NCI-H146 (cell line): Measurements from ENCODE around the gene RELT.

ENCODE experiments used
- DNase-seq: peaks from one replicate; lab custom pipeline; 2025; lab: John Stamatoyannopoulos, UW

RELT gene, protein sequence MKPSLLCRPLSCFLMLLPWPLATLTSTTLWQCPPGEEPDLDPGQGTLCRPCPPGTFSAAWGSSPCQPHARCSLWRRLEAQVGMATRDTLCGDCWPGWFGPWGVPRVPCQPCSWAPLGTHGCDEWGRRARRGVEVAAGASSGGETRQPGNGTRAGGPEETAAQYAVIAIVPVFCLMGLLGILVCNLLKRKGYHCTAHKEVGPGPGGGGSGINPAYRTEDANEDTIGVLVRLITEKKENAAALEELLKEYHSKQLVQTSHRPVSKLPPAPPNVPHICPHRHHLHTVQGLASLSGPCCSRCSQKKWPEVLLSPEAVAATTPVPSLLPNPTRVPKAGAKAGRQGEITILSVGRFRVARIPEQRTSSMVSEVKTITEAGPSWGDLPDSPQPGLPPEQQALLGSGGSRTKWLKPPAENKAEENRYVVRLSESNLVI

DNA sequence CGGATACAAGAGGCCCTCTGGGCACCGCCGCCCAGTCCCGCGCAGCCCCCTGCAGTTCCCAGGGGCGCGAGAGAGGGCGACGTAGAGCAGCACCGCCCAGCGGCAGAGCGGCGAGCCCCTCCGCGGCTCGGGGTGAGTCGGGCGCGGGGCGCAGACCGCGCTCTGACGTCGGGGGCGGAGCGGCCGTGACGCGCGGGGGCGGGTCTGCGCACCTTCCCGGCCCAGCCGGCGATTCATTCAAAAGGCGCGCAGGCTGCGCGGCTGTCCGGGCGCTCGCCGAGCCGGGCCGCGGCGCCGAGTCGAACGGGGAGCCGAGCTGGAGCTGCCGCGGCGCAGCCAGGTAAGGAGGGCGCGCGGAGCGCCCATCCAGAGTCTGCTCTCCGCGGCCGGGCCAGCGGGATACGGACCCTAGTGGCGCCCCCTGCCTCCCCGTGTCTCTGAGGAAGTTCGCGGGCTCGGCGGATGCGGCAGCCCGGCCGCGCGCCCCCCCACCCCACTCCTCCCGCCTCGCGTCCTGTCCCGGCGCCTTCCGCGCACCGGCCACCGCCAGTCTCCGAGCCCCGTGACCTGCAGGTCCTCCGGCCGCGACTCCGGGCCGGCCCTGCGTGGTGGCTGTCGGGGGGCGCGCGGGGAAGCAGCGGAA, at the start of gene RELT:
Gene RELT, plus strand, starts transcription at position 240 of the 643 bp plus-strand sequence. CDS start 12,738 bp downstream, outside the sequence.
- peak; percentile 84 for DNase-seq

DNA sequence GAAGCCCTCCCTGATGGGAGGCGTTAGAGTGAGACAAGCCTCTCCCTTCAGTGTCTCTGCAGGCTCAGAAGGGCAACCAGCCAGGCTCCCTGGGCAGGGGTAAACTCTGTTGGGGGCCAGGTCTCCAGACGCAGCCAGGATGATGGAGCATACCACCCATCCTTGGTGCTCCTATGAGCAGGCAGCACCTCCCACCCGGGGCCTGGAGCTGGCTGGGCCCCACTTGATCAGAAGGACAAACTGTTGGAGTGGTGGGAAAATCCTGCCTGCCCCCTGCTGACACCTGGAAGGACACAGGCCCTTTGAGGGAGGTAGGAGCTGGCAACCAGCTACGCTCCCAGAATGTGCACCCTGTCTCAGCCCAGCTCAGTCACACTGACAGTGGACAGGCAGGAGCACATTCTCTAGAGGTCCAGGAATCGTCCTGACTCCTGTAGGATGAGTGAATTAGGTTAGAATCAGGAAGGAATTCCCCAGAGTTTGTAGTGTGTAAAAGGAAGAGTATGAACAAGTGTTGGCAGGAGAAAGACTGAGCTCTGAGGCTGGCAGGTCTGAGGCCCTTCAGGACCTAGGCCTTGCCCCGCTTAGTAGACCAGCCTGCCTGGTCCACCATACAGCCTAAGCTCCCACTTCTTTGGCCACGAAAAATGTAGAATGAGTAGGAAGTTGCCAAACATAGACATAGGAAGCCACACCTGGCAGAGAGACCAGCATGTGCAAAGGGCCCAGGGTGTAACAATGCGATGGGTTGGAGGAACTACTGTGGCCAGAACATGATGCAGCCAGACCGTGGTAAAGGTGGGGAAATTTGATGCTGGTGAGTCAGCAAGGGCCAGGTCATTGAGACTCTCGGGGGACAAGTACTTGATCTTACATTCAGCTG, 49.0 kb upstream of the RELT start:
- no peak for DNase-seq

DNA sequence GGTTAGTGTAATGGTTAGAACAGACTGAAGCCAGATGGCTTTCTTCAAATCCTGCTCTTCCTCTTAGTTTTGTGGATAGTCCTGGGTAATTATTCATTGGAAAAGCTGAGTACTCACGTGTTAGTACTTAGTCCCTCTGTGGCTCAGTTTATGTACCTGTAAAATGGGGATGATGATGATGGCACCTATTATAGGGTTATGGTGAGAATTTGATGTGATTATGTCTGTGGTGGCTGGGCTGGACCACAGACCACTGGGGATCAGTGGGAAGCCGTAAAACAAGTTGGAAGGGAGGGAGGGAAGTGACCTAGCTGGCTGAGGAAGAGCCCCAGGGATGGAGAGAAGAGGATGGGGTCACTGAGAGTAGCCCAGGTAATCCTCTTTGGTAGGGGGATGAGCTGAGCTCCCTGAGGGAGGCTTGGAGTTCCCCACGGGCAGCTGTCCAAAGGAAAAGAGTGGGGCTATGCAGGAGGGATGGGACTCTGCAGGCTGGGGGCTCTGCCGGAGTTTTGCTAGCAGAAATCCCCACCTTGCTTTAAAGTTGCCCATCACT, 48.3 kb upstream of the RELT start:
- DNase-seq = no peak

DNA sequence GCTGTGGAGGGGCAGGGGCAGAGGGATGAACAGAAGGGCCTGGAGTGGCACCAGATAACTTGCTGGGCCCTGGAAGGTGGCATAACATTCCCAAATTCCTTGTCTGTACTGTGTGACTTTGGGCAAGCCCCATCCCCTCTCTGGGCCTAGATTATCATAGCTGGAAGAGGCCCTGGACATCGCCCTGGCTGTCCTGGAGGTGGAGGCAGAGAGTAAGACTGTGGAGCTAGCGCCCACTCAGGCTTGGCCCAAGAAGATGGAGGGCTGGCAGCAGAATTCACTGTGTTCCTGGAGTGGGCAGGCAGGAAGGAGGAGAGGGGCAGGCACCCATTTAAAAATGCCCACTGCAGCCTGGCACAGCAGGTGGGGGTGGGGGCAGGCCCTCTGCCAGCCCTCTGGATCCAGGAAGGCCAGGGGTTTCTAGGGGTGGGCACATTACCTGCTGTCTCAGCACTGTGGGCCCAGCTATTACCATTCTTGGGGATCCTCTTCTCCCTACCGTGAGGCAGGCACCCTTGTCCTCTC, 45.6 kb upstream of the RELT start:
- DNase-seq = no peak

DNA sequence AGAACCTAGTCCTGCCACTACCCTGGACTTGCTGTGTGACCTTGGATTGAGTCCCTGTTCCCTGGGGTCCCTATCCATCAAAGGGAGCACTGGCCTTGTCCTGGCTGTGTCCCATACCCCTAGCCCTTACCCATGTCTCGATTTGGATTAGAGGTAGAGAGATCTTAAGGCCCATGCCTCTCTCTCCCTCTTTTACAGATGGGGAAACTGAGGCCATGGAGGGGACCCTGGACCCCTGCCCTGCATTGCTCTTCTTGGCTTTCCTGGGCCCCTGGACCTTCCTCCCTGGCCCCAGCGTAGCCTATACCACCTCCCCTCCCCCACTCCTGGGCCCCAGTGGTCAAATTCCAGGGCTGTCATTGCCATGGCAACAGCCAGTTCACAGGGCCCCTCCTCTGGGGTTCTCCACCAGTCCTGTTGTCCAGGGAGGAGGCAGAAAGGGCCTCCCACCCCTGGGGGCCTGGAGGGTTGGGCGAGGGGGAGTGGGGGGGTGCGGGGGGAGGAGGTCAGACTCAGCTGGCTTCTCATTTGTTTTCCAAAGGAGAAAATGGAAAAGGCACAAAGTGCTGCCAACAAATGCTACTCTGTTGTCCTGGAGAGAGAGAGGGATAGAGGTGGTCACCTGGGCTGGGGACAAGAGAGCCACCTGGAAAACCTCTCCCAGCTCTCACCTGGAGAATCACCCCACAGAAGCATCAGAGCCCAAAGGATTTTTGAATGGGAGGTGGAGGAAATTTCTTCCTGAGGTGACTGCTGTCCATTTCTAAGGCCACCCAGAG, 44.9 kb upstream of the RELT start:
- no peak for DNase-seq

DNA sequence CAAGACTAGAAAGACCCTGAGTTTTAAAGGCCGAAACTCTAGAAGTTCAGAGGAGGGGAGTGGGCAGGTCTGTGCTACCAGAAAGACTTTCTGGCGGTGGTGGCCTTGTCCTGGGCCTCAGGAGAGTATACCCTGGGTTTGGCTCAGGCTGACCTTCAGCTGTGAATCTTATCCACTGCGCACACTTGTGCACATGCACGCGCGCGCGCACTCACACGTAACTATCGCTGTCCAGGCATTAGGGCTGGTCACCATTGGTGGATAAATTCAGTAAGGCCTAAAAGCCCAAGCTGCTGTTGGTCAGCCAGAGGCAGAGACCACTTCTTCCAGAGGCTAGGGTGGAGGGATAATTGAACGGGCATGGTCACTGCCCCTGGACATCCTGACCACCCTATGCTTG, 43.0 kb upstream of the RELT start:
- no peak for DNase-seq

DNA sequence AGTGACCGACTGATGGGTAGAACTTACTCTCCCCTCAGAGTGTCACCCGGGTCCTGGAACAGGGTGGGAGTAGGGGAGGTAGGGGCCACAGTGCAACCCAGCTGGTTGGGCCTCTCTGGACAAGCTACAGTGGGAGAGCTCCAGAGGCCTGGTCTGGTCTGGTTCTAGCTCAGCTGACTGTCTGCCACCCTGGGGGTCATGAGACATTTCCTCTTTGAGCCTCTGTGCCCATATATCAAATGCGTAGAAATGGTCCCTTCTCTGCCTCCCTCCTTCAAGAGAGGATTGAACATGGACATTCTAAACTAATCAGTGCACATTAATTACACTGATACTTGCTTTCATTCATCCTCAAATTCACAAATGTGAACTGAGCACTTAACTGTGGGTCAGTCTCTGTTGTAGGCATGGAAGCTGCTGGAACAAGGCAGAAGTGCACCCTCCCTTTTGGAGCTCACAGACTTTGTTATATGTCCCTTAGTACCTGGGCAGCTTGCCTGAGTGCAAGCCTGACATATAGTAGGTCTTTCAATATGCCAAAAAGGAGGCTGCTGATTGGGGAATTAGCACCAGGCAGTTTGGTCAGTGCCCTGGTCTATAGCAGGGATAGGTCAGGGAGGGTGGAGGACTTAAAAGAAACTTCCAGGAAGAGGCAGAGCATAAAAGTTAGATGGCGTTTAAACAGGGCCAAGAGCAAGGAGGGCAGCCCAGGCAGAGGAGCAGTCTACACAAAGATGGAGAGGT, 42.4 kb upstream of the RELT start:
- DNase-seq = no peak

DNA sequence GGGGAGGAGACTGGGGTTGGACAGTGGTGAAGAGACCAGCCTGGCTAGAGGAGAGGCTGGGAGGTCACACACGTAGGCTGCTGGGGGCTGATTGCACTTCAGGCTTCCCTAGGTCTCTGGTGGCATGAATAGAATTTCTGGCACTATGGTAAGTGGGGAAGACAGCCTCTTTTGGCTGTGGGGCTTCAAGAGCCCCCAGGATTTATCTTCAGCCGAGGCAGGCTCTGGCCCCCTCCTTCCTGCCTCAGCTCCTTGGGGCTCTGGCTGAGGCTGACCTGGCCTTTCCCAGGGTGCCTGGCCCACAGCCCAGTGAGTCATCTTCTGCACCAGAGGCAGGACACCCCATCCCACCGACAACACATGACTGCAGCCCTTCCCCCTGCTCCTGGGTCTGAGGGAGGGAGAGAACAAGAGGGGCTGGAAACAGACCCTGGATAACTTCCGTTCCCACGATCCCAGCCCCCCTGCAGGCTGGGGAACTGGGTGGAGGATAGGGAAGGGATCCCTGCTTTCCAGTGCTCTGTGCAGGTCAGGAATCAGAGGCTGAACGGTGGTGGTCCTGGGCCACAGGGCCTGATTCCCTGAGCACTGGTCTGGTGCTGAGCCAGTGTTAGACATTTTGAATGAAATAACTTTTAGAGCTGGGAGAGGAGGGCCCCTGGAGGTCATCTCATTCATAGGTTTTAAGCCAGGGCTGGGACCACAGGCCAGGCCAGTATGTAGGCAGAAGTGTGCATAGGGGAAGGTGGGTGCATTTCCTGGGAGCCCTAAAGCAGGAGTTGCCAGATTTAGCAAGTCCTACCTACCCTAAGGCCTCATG, 41.6 kb upstream of the RELT start:
- no peak for DNase-seq

DNA sequence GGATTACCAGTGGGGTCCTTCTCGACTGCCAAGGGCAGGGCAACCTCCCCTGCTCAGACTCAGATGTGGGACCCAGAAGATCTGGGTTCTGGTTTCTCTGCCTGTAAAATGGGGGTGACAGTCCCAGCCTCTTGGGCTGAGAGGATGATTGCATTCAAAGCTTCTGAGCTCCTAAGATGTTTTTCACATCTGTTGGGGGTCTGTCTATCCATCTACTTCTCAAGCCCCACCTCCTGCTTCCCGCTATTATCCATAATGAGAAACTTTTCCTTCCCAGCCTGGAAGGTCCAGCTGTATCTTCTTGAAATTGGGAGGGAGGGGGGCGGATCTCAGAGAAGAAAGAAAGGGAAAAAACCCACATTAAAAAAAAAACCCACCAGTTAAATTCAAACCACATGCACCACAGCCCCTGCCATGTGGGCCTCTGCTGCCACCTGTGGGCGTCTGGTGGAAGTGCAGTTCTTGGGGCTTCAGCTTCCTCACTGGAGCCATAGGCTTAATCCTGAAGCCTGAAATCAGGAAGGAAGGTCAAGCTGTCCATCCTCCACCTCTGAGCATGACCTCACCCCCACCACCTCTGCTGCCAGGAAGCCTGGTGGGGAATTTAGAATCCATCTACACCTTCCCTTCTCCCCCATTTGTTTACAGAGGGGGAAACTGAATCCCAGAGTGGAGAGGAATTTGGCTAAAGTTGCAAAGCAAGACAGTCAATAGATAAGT, 40.8 kb upstream of the RELT start:
- DNase-seq = peak; percentile 65

DNA sequence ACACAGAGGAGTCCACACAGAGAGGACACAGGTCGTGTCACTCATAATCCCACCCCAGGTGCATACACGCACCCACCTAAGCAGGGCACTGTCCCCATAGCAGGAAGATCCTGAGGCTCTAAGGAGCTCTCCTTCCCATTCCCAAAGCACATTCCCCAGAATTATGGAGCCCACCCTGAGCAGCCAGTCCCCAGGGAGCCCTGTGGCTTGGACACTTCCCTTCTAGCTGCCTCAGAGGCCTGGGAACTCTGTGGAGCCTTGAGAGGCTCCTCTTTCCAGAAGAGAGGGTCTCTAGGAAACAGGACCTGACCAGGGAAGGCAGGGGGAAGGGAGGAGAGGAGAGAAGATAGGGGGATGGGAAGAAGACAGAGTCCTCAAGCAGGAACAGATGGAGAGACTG, 38.4 kb upstream of the RELT start:
- no peak for DNase-seq

DNA sequence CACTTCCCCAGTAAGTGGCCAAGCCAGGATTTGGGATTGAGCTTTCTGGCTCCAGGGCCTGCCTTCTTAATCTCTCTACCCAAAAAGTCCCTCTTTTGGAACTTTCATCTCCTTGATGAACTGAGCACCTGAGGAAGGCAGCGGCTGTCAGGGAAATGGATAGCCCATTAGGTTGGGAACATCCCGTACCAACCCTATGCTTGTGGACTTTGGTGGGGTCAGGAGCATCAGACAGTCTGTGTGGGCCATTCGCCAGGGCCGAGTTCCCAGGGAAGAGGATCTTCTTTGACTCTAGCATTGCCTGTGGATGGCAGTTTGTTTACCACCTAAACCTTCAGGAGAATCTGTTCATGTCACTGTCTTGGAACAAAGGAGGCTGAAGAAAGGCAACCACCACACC, 37.9 kb upstream of the RELT start:
- no peak for DNase-seq

DNA sequence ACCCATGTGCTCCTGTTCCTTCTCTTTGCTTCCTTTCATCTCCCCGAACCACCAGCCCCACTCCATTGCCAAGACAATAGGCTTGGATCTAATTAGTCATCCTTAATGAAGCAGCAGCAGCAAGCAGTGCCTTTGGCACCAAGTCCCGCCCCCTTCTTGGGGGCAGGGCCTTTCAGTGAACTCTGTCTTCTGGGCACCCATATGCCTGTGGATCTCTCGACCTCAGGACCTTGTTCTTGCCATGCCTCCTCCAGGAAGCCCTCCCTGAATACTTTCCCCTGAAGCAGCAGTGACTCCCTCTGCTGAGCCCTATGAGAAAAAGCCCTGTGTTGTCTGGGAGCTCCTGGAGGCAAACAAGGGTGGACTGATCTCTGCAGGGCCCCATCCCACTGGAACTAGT, 36.0 kb upstream of the RELT start:
- no peak for DNase-seq

DNA sequence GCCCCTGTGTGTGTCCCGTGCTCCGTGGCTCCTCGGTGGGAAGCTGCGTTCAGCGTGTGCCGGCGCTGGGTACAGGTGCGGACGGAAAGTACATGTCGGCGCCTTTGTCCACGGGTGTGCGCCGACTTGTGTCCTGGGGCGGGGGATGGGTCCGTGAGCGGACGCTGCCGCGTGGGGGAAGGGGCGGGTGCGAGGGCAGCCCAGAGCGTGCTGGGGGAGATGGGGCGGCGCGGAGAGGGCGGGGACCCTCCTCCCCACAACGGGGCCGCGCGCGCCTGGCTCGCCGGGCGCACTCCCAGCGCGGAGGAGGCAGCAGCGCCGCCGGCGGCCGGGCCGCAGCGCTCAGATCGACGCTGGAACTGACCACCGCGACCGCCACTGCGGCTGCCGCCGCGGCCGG, 33.6 kb upstream of the RELT start:
- peak; percentile 51 for DNase-seq

DNA sequence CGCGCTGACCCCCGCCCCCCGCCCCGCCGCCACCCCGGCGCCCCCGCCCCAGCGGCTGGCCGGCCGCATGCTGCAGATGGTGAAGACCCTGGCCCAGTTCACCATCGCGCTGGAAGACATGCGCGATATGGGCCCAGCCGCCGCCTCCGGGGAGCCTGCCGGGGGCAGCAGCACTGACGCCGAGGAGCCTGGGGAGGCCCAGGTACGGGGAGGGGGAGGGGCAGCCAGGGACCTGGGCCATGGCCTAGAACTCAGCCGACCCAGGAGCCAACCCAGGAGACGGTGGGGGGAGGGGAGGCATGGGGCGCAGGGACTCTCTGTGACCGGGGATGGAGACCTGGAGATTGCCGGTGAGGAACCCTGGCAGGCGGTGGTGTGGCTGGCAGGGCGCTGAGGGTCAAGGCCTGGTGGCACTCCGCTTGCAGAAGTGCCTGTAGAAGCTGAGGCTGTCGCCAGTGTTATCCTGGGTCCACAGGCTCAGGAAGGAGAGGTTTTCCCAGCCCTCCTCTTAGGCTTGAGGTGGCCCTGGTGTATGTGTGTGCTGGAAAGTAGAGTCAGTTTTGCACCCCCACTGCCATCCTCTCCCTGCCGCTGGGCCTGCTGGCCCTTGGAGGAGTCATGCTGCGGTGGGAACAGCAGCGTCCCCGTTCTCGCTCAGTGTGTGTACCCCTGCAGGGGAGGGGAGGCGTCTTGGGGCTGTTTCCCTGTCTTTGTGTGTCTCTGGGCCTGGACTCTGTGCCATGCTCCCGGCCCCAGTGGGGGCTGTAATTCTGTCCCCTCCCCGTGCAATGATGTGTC, 32.9 kb upstream of the RELT start:
- DNase-seq = peak; percentile 47

DNA sequence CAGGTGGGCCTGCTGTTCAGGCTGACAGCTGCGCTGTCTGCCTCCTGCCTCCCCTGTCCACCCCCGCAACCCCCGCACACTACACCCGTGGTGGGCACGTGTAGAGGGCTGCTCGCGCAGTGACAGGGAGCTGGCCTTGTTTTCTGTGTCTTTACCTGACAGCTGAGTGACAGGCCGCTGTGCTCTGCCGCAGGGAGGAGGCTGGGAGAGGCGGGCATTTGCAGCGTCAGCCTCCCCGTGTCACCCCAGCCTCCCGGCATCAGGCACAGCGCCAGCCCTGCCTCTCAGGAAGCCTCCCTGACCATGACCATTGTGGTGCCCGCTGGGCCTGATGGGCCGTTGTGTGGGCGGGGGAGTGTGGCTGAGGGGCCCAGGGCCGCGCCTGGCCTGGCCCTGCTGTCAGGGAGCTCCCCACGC, 32.0 kb upstream of the RELT start:
- no peak for DNase-seq

DNA sequence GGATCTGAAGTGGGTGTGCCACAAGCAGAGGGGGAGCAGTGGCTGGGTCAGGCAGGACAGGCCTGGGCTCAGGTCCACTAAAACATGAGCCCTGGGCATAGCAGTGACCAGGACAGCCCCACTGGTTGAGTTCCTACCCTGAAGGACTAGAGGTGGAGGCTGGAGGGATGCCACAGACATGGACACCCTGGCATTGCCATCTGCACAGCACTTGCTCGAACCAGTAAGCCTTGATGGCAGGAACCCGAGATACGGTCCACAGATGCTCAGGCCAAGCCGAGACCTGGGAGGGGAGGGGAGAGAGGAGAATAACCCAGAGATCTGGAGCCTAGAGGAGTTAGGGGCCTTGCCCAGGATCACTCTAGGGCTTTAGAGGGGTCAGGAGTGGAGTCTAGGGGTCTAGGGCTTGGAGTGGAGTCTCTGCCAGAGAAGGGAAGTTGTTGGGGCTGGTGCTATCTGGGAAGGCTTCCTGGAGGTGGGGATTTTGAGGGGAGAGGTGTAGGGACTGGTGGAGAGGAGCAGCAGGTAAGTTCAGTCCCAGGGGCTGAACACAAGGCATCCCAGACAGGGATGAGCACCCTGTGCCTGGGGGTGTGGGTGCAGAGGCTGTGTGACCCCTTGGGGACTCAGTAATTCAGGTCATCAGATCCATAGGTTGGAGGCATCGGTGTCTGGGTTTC, 30.6 kb upstream of the RELT start:
- DNase-seq = no peak

DNA sequence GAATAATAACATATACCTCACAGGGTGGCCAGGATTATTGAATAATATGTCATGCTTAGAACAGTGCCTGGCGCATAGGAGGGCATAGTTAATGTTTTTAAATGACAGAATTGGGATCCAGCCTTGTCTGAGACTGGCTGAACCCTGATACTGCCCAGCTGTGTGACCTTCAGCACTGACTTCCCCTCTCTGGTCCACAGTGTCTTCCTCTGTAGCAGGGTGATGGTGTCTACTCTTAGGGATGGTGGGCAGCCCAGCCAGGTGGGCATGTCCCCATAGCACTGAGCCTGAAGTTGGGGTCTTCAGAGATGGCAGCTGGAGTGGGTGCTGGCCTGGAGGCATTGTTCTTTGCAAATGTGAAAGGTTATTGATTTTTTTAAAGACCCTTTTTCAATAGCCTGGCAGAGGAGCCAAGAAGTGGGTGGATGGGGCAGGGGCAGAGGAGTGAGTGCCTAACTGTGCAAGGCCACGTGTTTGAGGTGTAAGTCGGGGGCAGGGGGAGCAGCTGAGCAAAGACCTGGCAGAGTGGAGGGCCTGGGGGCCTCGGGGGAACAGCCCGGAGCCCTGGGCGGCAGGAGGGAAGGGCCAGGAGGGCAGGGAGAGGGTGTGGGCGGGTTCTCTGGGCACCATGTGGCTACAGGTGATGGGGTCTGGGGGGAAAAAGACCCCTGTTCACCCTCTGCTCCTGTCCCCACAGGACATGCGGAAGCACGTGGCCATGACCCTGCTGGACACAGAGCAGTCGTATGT, 29.8 kb upstream of the RELT start:
- no peak for DNase-seq
